Loucy (cell line): ENCODE results near the gene BFSP1.

Experiments used
- H2AFZ ChIP-seq: fragments of 200-600 bp; sonication (generic); 2 replicates; pipeline ENCODE4 v1.6.0; 2016; ENCODE audit warnings: antibody characterized with exemption, mild to moderate bottlenecking, low read length, moderate library complexity
- H3F3A ChIP-seq: fragments of 200-600 bp; 2 replicates; pipeline ENCODE4 v1.6.0; 2016; ENCODE audit warnings: antibody characterized with exemption, low read depth, mild to moderate bottlenecking
- H3K27me3 ChIP-seq: fragments of 200-600 bp; sonication (generic); 2 replicates; pipeline ENCODE4 v1.6.1; 2014; ENCODE audit warnings: low read length, mild to moderate bottlenecking; ENCODE audit not compliant: insufficient read depth, poor library complexity, severe bottlenecking
- H3K36me3 ChIP-seq: fragments of 200-600 bp; sonication (generic); 2 replicates; pipeline ENCODE4 v1.6.1; 2016; ENCODE audit warnings: low read length; ENCODE audit not compliant: insufficient read depth
- H3K4me1 ChIP-seq: fragments of 200-600 bp; sonication (generic); 2 replicates; pipeline ENCODE4 v1.5.1; 2014; ENCODE audit warnings: low read length, mild to moderate bottlenecking; ENCODE audit not compliant: insufficient read depth, poor library complexity, severe bottlenecking
- H3K4me2 ChIP-seq: fragments of 200-600 bp; sonication (generic); 2 replicates; pipeline ENCODE4 v1.6.0; 2014; ENCODE audit warnings: antibody characterized with exemption, low read length, low read depth, mild to moderate bottlenecking; ENCODE audit not compliant: poor library complexity, severe bottlenecking
- H3K4me3 ChIP-seq: fragments of 200-600 bp; sonication (generic); 2 replicates; pipeline ENCODE4 v1.5.1; 2014; ENCODE audit warnings: low read length, mild to moderate bottlenecking, mixed read lengths; ENCODE audit not compliant: poor library complexity, severe bottlenecking
- H3K79me2 ChIP-seq: fragments of 200-600 bp; sonication (generic); 2 replicates; pipeline ENCODE4 v1.6.1; 2014; ENCODE audit warnings: low read length; ENCODE audit not compliant: insufficient read depth
- H3K9ac ChIP-seq: fragments of 200-600 bp; sonication (generic); 2 replicates; pipeline ENCODE4 v1.6.0; 2014; ENCODE audit warnings: mild to moderate bottlenecking, low read depth, low read length, moderate library complexity; ENCODE audit not compliant: poor library complexity, severe bottlenecking
- H3K9me2 ChIP-seq: fragments of 200-600 bp; sonication (generic); replicated peaks from 2 replicates; pipeline ENCODE4 v1.6.1; 2016; ENCODE audit warnings: low read depth, low read length, mixed read lengths
- H3K9me3 ChIP-seq: fragments of 200-600 bp; sonication (generic); 2 replicates; pipeline ENCODE4 v1.6.1; 2014; ENCODE audit warnings: mild to moderate bottlenecking, antibody characterized with exemption, low read length, low read depth; ENCODE audit not compliant: insufficient read depth
- H4K20me1 ChIP-seq: fragments of 200-600 bp; sonication (generic); 2 replicates; pipeline ENCODE4 v1.6.0; 2014; ENCODE audit warnings: antibody characterized with exemption, low read length, mild to moderate bottlenecking; ENCODE audit not compliant: insufficient read depth, poor library complexity, severe bottlenecking
- CTCF ChIP-seq: fragments of 200-600 bp; sonication (generic); conservative IDR thresholded peaks from 2 replicates; pipeline ENCODE4 v1.5.1; 2014; ENCODE audit warnings: mild to moderate bottlenecking, antibody characterized with exemption, low read length
- EZH2phosphoT487 ChIP-seq: fragments of 200-600 bp; IDR thresholded peaks from 2 replicates; pipeline ENCODE4 v1.6.1; 2018; ENCODE audit warnings: antibody characterized with exemption, mild to moderate bottlenecking, moderate library complexity, borderline replicate concordance

The BFSP1 gene

GRCh38 chr20:17457079-17457478 lies 74.1 kb downstream of the BFSP1 start:
- Histone ChIP-seq H3K4me3 (no peak overlapping the region), H3K9ac (no peak overlapping the region), H3F3A (no peaks in the 10 kb centered on the region), H3K4me2 (no peak overlapping the region), H3K27me3 (peaks cover 13% of the 10 kb centered on the region), H3K79me2 (no peaks in the 10 kb centered on the region), H3K9me2 (no peaks in the 10 kb centered on the region), H3K36me3 (no peaks in the 10 kb centered on the region), H2AFZ (no peak overlapping the region), H3K4me1 (no peaks in the 10 kb centered on the region), H3K9me3 (no peaks in the 10 kb centered on the region), H4K20me1 (no peaks in the 10 kb centered on the region)
- TF ChIP-seq CTCF = no peak
- TF ChIP-seq EZH2phosphoT487 = no peak

DNA sequence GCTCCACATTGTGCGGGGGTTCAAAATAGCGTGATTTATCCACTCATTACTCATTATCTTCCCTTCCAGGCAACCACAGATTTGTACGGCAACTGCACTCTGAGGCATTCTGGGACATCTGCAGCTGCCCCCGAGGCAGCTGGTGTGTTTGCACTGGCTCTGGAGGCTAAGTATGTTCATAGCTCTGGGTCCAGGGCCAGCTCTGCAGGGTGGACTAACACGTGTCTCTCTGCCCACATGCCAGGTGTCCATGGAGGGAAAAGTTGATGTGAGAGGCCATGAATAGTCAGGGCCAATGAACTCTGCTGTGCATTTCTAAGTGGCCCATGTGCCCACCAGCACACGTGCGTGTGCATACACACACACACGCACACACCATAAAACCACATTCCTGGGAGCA lies 74.9 kb downstream of the BFSP1 start:
- Histone ChIP-seq H2AFZ (no peak overlapping the region), H3K4me1 (no peaks in the 10 kb centered on the region), H3K36me3 (no peaks in the 10 kb centered on the region), H3K9me2 (no peaks in the 10 kb centered on the region), H3K9ac (no peak overlapping the region), H3K27me3 (peaks cover 13% of the 10 kb centered on the region), H3K4me2 (no peak overlapping the region), H3K4me3 (no peak overlapping the region), H4K20me1 (no peaks in the 10 kb centered on the region), H3F3A (no peaks in the 10 kb centered on the region), H3K9me3 (no peaks in the 10 kb centered on the region), H3K79me2 (no peaks in the 10 kb centered on the region)
- TF ChIP-seq CTCF (no peak), EZH2phosphoT487 (no peak)

- no peaks in the 10 kb centered on the region for H3K36me3 ChIP-seq
- H2AFZ ChIP-seq = no peak overlapping the region
- H3F3A ChIP-seq = no peaks in the 10 kb centered on the region
- H3K4me1 ChIP-seq = no peaks in the 10 kb centered on the region
- no peak overlapping the region for H3K4me2 ChIP-seq
- H4K20me1 ChIP-seq = no peaks in the 10 kb centered on the region
- no peak overlapping the region for H3K9ac ChIP-seq
- H3K9me3 ChIP-seq = no peaks in the 10 kb centered on the region
- no peak overlapping the region for H3K4me3 ChIP-seq
- H3K79me2 ChIP-seq = no peaks in the 10 kb centered on the region
- no peaks in the 10 kb centered on the region for H3K9me2 ChIP-seq
- peaks cover 13% of the 10 kb centered on the region for H3K27me3 ChIP-seq
- TF ChIP-seq EZH2phosphoT487 = no peak
- no peak for TF ChIP-seq CTCF
Observed at GRCh38 chr20:17453592-17453991, 77.6 kb downstream of the BFSP1 start.
